ENCODE results near the gene EDARADD. TPM values are rescaled to one million over a fixed set of nuclear protein-coding genes. Genes with fewer than 3 reads are reported as not detected.
A peak's percentile ranks its signal among the peaks of the same experiment; 100 is the strongest.

Gene EDARADD
- total and polyA plus RNA-seq, 8 donors: 0.73 to 7.5 (median 4.5) TPM

DNA sequence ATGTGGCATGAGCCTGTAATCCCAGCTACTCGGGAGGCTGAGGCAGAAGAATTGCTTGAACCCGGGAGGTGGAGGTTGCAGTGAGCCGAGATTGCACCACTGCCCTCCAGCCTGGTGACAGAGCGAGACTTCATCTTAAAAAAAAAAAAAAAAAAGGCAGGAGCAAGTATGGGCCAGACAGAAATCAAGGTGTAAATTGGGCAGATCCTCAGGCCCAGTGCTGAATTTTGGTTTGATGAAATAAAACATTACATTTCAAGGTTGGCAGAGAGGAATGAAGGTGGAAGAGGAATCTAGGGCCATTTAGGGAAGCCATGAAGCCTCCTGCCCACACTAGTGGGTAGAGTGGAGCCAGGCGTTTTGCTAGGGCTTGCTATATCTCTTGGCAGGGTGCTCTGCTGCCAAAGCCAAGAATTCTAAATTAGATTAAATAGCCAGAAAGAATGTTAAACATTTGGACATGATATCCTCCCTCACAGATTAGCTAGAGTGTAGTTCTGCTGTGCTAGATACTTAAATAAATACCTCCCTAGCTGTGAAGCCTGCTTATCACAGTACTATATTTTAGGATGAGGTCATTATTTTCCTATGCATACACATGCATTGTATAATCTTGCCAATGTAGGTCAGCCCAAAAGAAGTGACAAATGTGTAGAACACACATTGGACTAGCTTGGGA, 113.1 kb downstream of the EDARADD start:
- H3K4me3 ChIP-seq: no peak overlapping the region
- intact Hi-C loops (cut with DNase I): no loop called here
- peak; percentile 72 for ATAC-seq
- no peaks in the 10 kb centered on the region for H3K36me3 ChIP-seq
- H3K27ac ChIP-seq: no peak overlapping the region
- no peaks in the 10 kb centered on the region for H3K9me3 ChIP-seq
- no peak for DNase-seq
- peaks cover 0 to 12% of the 10 kb centered on the region in 2 donors for H3K4me1 ChIP-seq
- TF ChIP-seq, protein P1, sequence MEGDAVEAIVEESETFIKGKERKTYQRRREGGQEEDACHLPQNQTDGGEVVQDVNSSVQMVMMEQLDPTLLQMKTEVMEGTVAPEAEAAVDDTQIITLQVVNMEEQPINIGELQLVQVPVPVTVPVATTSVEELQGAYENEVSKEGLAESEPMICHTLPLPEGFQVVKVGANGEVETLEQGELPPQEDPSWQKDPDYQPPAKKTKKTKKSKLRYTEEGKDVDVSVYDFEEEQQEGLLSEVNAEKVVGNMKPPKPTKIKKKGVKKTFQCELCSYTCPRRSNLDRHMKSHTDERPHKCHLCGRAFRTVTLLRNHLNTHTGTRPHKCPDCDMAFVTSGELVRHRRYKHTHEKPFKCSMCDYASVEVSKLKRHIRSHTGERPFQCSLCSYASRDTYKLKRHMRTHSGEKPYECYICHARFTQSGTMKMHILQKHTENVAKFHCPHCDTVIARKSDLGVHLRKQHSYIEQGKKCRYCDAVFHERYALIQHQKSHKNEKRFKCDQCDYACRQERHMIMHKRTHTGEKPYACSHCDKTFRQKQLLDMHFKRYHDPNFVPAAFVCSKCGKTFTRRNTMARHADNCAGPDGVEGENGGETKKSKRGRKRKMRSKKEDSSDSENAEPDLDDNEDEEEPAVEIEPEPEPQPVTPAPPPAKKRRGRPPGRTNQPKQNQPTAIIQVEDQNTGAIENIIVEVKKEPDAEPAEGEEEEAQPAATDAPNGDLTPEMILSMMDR (IDR thresholded peaks at IDR 0.05): no peak
- H3K27me3 ChIP-seq: no peaks in the 10 kb centered on the region

DNA sequence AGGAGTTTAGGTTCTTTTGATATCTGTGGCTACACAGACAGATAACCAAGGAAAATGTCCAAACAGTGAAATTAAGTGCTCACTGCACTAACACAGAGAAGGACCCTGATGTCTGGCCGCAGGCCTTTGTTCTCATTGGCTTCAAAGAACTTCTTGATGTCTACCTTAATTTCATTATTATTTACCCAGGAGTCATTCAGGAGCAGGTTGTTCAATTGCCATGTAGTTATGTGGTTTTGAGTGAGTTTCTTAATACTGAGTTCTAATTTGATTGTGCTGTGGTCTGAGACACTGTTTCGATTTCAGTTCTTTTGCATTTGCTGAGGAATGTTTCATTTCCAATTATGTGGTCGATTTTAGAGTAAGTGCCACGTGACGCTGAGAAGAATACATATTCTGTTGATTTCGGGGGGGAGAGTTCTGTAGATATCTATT, 114.5 kb downstream of the EDARADD start:
- intact Hi-C loops (cut with DNase I): no loop called here
- DNase-seq: no peak
- Histone ChIP-seq H3K4me1 (no peaks in the 10 kb centered on the region), H3K27ac (no peak overlapping the region), H3K27me3 (no peaks in the 10 kb centered on the region), H3K4me3 (no peak overlapping the region), H3K9me3 (no peaks in the 10 kb centered on the region), H3K36me3 (no peaks in the 10 kb centered on the region)
- TF ChIP-seq, protein P1 (IDR thresholded peaks at IDR 0.05): no peak
- ATAC-seq: no peak

DNA sequence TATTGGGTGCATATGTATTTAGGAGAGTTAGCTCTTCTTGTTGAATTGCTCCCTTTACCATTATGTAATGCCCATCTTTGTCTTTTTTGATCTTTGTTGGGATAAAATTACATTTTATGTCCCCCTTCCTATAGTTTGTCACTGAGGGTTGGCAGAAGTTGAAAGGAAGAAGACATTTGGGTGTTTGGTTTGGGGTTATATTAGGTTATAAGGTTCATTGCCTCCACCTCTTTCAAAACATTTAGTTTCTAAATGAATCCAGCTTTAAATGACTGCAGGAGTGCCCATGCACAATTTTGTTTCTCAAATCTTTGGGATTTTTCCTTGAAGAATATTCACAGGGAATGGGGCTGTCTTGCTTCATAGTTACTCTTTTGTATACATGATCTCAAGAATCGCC, 115.1 kb downstream of the EDARADD start:
- Histone ChIP-seq H3K4me3 (no peak overlapping the region), H3K9me3 (no peaks in the 10 kb centered on the region), H3K27me3 (no peaks in the 10 kb centered on the region), H3K36me3 (no peaks in the 10 kb centered on the region), H3K4me1 (no peaks in the 10 kb centered on the region), H3K27ac (no peak overlapping the region)
- TF ChIP-seq, protein P1 (IDR thresholded peaks at IDR 0.05): no peak
- ATAC-seq: no peak
- intact Hi-C loops (cut with DNase I): no loop called here
- DNase-seq: no peak

DNA sequence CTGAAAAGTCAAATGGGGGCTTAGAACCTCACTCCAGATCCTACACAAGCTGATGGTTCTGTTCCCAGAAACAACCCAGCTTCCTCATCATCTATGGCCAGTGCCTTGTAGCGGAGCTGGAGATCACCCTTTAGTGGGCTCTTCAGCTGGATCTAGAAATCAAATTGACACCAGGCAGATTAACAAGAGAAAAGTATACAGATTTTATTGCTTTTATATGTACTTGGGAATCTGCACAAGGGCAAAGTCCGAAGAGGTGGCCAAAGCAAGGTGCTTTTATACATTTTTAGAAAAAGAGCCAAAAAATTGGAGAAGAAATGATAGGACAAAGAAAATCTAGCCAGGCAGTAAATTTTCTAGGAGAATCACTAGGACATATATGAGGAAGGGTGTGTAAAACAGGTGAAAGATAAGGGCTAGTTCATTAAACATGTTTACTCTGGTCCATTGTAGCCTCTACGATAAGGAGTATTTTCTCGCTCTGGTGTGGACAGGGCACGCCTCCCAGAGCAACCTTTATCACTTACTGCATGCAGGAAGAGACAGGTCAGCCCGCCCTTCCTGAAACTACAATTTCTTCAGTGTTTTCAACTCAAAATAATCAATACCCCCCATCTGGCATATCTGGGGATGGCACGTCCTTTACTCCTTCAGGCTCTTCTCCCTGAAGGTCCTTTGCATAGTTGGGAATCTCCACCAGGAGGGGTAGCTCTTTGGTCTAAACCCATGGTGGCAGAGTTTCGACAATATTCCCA, 115.7 kb downstream of the EDARADD start:
- no peak for DNase-seq
- intact Hi-C loops (cut with DNase I): no loop called here
- Histone ChIP-seq H3K27me3 (no peaks in the 10 kb centered on the region), H3K36me3 (no peaks in the 10 kb centered on the region), H3K4me1 (no peaks in the 10 kb centered on the region), H3K27ac (no peak overlapping the region), H3K9me3 (no peaks in the 10 kb centered on the region), H3K4me3 (no peak overlapping the region)
- no peak for ATAC-seq
- TF ChIP-seq, protein P1 (IDR thresholded peaks at IDR 0.05): no peak

DNA sequence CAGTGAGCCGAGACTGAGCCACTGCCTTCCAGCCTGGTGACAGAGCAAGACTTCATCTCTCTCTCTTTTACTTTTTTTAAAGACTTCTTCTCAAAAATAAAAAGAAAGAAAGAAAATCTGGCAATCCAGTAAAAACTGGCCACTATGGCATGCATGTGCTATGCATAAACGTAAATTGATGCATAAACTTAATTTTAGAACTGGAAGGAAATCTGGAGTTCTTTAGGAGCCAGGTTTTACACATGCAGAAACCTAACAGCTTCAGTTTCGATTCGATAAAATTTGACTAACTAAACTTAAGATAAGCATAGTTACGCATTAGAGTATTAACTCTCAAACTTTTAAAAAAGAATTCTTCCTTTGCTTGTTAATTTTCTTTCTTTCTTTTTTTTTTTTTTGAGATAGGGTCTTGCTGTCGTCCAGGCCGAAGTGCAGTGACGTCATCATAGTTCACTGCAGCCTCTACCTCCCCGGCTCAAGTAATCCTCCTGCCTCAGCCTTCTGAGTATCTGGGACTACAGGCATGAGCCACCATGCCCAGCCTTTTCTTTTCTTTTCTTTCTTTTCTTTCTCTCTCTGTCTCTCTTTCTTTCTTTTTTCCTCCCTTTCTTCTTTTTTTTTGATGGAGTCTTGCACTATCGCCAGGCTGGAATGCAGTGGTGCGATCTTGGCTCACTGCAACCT, 117.8 kb downstream of the EDARADD start:
- Histone ChIP-seq H3K4me3 (no peak overlapping the region), H3K27me3 (no peaks in the 10 kb centered on the region), H3K27ac (no peak overlapping the region), H3K4me1 (no peaks in the 10 kb centered on the region), H3K36me3 (no peaks in the 10 kb centered on the region), H3K9me3 (no peaks in the 10 kb centered on the region)
- TF ChIP-seq, protein P1 (IDR thresholded peaks at IDR 0.05): no peak
- intact Hi-C loops (cut with DNase I): no loop called here
- no peak for ATAC-seq
- DNase-seq: no peak

All from left lung (tissue), 10 donors.